ENCODE results near the gene CYB5A. TPM values are rescaled to one million over a fixed set of nuclear protein-coding genes. Genes with fewer than 3 reads are reported as not detected.

CYB5A gene
- total and polyA plus RNA-seq, 2 donors = 84.3 to 220 TPM

DNA sequence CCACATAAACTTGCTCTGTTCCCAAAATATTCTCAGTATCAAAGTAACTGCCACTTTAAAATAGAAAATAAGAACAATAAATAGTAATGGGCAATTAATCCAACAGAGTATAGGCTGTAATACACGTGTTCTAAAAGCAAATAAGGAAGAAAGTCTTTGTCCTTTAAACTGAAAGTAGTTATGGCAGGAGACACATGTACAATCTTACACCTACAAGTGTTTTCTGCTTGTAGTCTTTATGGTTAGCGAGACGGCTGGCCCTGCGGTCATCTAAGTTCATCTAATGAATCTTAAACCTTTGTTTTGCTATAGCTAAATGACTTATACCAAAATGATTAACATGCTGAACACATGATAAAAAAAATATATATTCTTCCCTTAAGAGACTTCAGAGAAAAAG, 32.4 kb downstream of the CYB5A start:
- no peak overlapping the region for H3K4me3 ChIP-seq (ENCODE audit: low read depth, low read length)
- 91% methylated on average over 4 of the region's 4 CpGs for WGBS
- no peak for DNase-seq (ENCODE audit: extremely low spot score)
- H3K4me1 ChIP-seq (ENCODE audit: insufficient read depth) = peaks cover 2% of the 10 kb centered on the region
- no peak overlapping the region for H3K27ac ChIP-seq (ENCODE audit: low read depth)
- H3K36me3 ChIP-seq (ENCODE audit: insufficient read depth) = peaks cover 2% of the 10 kb centered on the region

DNA sequence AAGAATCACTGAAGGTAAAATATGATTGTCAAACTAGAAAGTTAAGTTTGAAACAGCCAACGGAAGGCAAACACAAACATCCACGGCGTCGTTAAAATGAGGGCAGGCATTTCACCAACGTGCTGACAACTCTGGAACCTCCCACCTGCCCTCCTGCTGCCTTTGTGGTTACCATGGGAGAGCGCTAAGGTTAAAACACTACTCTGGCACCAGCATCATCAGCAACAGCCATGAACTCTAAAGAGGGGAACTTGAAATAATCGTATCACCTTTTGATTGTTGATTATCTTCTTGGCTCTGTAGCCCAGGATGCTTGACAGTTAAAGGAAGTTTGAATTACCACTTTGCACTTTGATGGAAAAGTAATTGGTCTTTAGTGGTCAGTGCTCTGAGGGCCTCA, 34.7 kb downstream of the CYB5A start:
- Histone ChIP-seq H3K36me3 (ENCODE audit: insufficient read depth) (no peaks in the 10 kb centered on the region), H3K4me1 (ENCODE audit: insufficient read depth) (peaks cover 2% of the 10 kb centered on the region), H3K4me3 (ENCODE audit: low read depth, low read length) (no peak overlapping the region), H3K27ac (ENCODE audit: low read depth) (no peak overlapping the region)
- WGBS = 65% methylated on average over 7 of the region's 7 CpGs
- DNase-seq (ENCODE audit: extremely low spot score) = no peak

DNA sequence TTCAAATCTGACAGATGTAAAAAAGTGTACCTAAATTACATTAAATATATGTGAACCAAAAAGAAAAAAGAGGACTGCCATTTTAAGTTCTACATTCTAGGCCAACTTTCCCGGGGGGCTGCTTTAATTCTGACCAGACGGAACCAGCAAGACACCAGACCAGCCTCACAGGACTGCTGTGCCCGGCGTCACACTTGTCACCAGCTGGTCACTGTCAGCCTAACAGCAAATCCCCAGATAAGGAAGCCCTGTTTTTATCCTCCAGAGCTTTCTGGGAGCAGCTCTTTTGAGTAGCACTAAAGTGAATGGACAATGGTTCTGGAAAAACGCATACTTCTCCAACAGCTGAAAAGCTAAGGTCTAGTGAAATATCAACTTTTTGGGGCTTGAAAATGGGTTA, 35.6 kb downstream of the CYB5A start:
- DNase-seq (ENCODE audit: extremely low spot score) = no peak
- 42% methylated on average over 5 of the region's 5 CpGs for WGBS
- Histone ChIP-seq H3K36me3 (ENCODE audit: insufficient read depth) (no peaks in the 10 kb centered on the region), H3K4me1 (ENCODE audit: insufficient read depth) (peaks cover 2% of the 10 kb centered on the region), H3K27ac (ENCODE audit: low read depth) (no peak overlapping the region), H3K4me3 (ENCODE audit: low read depth, low read length) (no peak overlapping the region)

DNA sequence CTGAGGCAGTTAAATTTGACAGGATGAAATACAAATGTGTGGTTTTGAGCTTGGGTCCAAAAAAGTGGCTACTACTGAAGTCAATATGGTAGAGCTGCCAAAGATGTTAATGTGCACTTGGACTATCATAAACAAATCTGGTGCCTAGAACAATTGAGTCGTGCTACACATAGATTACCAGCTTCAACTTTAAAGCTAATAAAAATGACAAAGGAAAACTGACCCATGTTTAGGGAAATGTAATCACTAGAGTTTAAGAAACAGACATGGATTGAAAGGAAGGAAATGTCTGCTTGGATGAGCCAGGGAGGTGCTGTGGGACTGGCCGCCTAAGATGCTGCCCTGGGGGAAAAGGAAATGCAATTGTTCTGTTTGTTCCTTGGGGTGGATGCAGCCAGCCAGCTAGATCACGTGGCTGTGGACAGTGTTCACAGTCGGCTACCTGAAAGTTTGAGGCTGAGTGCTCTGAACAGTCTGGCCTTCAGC, 36.6 kb downstream of the CYB5A start:
- H3K36me3 ChIP-seq (ENCODE audit: insufficient read depth) = no peaks in the 10 kb centered on the region
- no peak for DNase-seq (ENCODE audit: extremely low spot score)
- no peak overlapping the region for H3K27ac ChIP-seq (ENCODE audit: low read depth)
- no peak overlapping the region for H3K4me3 ChIP-seq (ENCODE audit: low read depth, low read length)
- peaks cover 2% of the 10 kb centered on the region for H3K4me1 ChIP-seq (ENCODE audit: insufficient read depth)
- WGBS = 42% methylated on average over 4 of the region's 4 CpGs

DNA sequence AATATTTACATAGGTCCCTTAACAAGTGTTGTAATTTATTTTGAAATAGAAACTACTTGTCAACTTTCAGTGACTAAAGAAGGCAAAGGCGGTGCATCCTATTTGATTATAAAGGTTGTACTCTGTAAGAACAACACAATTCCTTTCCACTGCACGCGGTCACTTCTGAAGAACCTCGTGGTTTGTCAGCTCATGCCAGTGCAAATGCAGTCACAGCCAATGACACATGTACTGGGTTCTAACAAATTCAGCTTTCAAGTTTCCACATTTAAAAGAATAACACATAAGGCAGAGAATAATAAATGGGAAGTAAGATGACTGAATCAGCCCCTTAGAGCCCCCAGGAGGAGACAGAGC, 39.7 kb downstream of the CYB5A start:
- 63% methylated on average over 4 of the region's 4 CpGs for WGBS
- H3K36me3 ChIP-seq (ENCODE audit: insufficient read depth) = no peaks in the 10 kb centered on the region
- no peak overlapping the region for H3K4me3 ChIP-seq (ENCODE audit: low read depth, low read length)
- DNase-seq (ENCODE audit: extremely low spot score) = no peak
- no peaks in the 10 kb centered on the region for H3K4me1 ChIP-seq (ENCODE audit: insufficient read depth)
- H3K27ac ChIP-seq (ENCODE audit: low read depth) = no peak overlapping the region

DNA sequence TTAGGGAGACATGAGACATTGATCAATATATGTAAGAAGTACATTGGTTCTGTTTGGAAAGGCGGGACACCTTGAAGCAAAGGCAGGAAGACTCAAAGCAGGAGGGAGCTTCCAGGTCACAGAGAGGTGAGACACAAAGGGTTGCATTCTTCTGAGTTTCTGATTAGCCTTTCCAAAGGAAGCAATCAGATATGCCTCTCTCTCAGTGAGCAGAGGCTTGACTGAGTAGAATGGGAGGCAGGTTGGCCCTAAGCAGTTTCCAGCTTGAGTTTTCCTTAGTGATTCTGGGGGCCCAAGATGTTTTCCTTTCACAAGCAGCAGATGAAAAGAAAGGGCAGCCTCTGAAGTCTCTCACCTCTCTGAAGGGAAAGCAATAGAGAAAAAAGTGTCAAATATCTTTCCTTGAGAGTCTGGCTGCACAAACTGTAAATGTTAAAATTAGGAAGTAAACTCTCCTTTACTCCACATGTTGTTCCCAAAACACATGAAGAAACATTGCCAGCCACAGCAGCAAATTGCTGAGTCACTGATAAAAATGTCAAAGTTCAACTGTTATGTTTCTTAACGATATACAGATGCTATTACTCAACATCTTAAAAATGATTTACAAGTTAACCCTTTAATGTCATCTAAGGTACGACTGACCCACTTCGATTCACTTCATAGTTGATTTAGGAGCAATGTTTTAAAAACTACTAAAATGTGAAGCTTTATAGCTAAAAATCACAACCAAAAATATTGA, 40.3 kb downstream of the CYB5A start:
- WGBS = 40% methylated on average over 4 of the region's 4 CpGs
- Histone ChIP-seq H3K4me1 (ENCODE audit: insufficient read depth) (no peaks in the 10 kb centered on the region), H3K4me3 (ENCODE audit: low read depth, low read length) (no peak overlapping the region), H3K36me3 (ENCODE audit: insufficient read depth) (no peaks in the 10 kb centered on the region), H3K27ac (ENCODE audit: low read depth) (no peak overlapping the region)
- DNase-seq (ENCODE audit: extremely low spot score) = no peak

DNA sequence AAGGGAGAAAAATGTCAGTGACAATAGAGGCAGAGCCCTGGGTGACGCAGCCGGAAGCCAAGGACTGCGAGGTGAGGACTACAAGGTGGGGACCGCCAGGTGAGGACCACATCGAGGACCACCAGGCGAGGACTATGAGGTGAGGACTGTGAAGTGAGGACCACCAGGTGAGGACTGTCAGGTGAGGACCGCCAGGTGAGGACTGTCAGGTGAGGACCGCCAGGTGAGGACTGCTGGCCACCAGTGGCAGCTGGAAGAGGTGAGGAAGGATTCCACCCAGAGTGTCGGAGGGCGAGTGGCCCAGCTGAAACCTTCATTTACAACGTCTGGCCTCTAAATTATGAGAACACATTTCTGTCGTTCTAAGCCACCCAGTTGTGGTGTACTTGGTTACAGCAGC, 41.6 kb downstream of the CYB5A start:
- WGBS = 95% methylated on average over 12 of the region's 12 CpGs
- Histone ChIP-seq H3K36me3 (ENCODE audit: insufficient read depth) (no peaks in the 10 kb centered on the region), H3K27ac (ENCODE audit: low read depth) (no peak overlapping the region), H3K4me1 (ENCODE audit: insufficient read depth) (no peaks in the 10 kb centered on the region), H3K4me3 (ENCODE audit: low read depth, low read length) (no peak overlapping the region)
- no peak for DNase-seq (ENCODE audit: extremely low spot score)

DNA sequence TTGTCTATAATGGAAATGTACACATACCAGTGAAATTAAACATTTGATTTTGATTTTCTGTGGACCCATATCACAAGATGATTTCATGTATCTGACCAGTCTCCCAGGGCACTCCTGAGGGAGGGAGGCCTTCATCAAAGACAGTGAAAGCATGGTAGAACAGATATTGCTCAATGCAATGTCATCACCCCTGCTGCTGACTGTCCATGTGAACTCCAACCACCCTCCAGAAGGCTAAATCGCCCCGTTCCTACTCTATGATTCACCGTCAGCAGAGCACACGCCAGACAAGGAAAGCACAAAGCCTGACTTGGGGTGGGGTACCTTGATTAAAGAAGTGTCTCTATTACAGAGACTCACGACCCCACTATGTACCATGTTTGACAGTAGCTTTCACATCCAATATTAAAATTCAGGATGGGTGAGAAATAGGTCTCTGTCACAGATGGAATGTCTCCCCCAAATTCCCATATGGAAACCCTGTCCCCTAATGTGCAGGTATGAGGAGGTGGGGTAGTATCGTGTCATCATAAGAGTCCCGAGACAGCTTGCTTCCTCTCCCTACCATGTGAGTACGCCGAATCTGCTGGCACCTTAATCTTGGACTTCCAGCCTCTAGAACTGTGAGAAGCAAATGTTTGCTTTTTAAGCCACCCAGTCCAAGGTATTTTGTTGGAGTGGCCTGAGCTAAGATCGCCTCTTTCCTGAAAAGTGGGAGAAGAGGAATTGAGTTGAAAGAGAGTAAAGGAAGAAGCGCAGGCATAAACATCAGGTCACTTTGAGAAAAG, 42.4 kb downstream of the CYB5A start:
- 92% methylated on average over 11 of the region's 11 CpGs for WGBS
- H3K27ac ChIP-seq (ENCODE audit: low read depth) = no peak overlapping the region
- DNase-seq (ENCODE audit: extremely low spot score) = no peak

DNA sequence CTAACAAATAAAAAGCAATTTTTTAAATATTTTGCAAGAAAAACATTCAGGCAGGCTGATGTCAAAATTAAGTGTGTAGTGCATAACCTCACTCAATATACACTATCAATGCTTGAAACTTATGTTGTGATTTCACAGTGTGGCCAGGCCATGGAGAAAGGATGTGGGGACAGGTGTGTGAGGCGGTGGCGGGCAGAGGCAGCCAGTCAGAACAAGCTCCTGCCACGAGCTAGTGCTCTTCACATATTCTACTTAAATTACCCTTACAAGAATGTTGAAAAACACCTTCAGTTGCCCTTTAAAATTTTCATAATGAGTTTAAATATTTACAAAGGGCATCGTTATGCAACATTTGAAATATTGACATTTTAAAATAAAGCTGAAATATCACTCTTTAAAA, 43.2 kb downstream of the CYB5A start:
- Histone ChIP-seq H3K27ac (ENCODE audit: low read depth) (no peak overlapping the region), H3K4me3 (ENCODE audit: low read depth, low read length) (no peak overlapping the region), H3K36me3 (ENCODE audit: insufficient read depth) (no peaks in the 10 kb centered on the region), H3K4me1 (ENCODE audit: insufficient read depth) (no peaks in the 10 kb centered on the region)
- DNase-seq (ENCODE audit: extremely low spot score) = no peak
- 77% methylated on average over 4 of the region's 4 CpGs for WGBS

More for the DNA sequence above, 42.4 kb downstream of the CYB5A start:
- H3K4me1 ChIP-seq (ENCODE audit: insufficient read depth) = no peaks in the 10 kb centered on the region
- no peak overlapping the region for H3K4me3 ChIP-seq (ENCODE audit: low read depth, low read length)
- no peaks in the 10 kb centered on the region for H3K36me3 ChIP-seq (ENCODE audit: insufficient read depth)

DNA sequence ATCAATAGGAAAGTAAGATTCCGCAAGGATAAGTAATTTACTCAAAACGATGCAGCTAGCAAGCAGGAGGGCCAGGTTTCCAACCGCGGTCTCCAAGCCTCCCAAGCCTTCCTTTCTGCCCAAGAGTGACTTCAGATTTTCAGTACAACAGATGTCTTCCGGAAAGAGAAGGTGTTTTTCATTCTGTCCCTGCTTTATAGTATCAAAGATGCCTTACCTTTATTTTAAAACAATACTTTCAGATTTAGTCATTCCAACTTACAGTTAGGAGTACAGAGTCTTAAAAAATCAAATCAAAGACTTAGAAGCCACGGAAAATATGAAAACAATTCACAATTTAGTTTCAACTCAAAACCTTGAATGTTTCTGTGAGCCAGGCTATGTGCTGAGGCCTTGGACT, 43.6 kb downstream of the CYB5A start:
- DNase-seq (ENCODE audit: extremely low spot score) = no peak

DNA sequence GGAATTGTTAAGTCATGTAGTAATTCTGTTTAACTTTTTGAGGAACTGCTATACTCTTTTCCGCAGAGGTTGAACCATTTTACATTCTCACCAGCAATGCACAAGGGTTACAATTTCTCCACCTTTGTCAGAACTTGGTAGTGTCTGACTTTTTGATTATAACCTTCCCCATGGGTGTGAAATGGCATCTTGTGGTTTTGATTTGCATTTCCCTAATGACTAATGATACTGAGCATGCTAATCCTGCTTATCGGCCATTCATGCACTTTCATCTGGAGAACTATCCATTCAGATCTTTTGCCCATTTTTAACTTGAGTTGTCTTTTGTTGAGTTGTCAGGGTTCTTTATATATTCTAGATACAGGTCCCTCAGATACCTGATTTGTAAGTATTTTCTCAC, 47.2 kb downstream of the CYB5A start:
- Histone ChIP-seq H3K4me3 (ENCODE audit: low read depth, low read length) (no peak overlapping the region), H3K27ac (ENCODE audit: low read depth) (no peak overlapping the region), H3K36me3 (ENCODE audit: insufficient read depth) (no peaks in the 10 kb centered on the region), H3K4me1 (ENCODE audit: insufficient read depth) (no peaks in the 10 kb centered on the region)
- WGBS = 87% methylated on average over 2 of the region's 2 CpGs
- DNase-seq (ENCODE audit: extremely low spot score) = no peak

More for the DNA sequence above, 43.6 kb downstream of the CYB5A start:
- no peaks in the 10 kb centered on the region for H3K4me1 ChIP-seq (ENCODE audit: insufficient read depth)
- no peaks in the 10 kb centered on the region for H3K36me3 ChIP-seq (ENCODE audit: insufficient read depth)
- WGBS = 92% methylated on average over 6 of the region's 6 CpGs
- no peak overlapping the region for H3K27ac ChIP-seq (ENCODE audit: low read depth)
- no peak overlapping the region for H3K4me3 ChIP-seq (ENCODE audit: low read depth, low read length)

DNA sequence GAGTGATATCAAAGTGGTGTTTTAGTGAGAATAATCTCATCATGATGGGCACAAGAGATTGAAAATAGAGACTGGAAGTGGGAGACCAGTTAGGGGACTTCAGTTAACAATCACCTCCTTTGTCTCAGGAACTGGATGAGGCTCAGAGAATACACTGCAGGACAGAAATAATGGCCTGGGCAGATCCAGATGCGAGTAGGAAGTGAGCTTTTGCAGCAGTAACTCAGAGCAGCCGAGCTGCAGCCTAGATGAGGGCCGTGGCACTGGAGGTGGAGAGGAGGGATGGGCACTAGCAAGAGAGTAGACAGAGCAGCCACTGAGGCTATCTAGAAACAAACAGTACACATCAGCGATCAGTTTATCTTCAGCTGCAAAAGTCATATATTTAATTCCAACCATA, 48.6 kb downstream of the CYB5A start:
- Histone ChIP-seq H3K4me3 (ENCODE audit: low read depth, low read length) (no peak overlapping the region), H3K27ac (ENCODE audit: low read depth) (no peak overlapping the region), H3K36me3 (ENCODE audit: insufficient read depth) (no peaks in the 10 kb centered on the region), H3K4me1 (ENCODE audit: insufficient read depth) (no peaks in the 10 kb centered on the region)
- no peak for DNase-seq (ENCODE audit: extremely low spot score)
- 61% methylated on average over 4 of the region's 4 CpGs for WGBS

DNA sequence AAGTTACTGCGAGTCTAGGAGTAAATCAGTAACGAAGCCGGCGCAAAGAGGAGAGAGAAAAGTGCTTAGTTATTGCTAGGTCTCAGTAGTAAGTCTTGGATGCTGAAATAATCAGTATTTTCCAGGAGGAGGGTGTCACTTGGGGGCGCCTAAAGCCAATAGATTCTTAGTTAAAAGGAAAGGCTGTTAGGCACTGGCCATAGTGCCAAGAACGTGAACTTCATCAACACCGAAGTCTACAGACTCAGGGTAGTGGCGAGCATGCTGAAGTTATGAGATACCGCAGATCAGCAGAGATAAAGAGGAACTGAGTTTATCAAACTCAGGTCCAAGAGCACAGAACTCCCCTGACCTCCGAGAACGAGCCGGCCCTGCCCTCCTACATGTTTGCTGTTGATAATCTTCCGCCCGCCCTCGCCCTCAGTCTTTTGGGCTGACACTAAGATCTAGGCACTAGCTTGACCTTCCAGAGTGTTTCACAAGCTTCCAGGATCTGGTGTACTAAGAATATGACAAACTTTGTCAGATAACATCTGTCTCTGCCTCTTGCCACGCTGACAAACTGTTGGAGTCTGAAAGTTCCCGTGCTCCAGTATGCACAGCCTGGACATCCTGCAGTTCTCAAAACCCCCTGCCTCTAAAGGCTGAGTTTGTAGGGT, 49.2 kb downstream of the CYB5A start:
- WGBS = 57% methylated on average over 17 of the region's 17 CpGs
- no peaks in the 10 kb centered on the region for H3K36me3 ChIP-seq (ENCODE audit: insufficient read depth)
- no peak overlapping the region for H3K4me3 ChIP-seq (ENCODE audit: low read depth, low read length)
- H3K27ac ChIP-seq (ENCODE audit: low read depth) = no peak overlapping the region
- DNase-seq (ENCODE audit: extremely low spot score) = no peak
- H3K4me1 ChIP-seq (ENCODE audit: insufficient read depth) = no peaks in the 10 kb centered on the region

DNA sequence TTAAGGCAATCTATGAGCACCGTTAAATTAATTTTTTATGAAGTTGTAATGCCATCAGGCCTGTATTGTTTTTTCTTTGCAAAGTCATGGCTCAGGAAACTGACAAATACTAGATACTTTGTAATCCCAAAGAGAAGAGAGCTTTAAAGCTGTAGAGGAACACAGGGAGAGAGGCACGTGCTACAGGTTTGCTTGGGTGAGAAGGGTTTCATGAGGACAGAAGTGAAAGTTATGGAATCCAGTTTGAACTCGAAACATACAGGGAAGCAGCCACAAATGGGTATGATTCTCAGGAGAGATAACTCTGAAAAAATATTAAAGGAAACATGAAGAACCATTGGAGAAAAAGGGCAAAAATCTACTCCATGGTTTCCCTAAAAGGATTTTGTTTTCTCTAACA, 49.8 kb downstream of the CYB5A start:
- Histone ChIP-seq H3K4me1 (ENCODE audit: insufficient read depth) (no peaks in the 10 kb centered on the region), H3K36me3 (ENCODE audit: insufficient read depth) (no peaks in the 10 kb centered on the region), H3K4me3 (ENCODE audit: low read depth, low read length) (no peak overlapping the region), H3K27ac (ENCODE audit: low read depth) (no peak overlapping the region)
- 76% methylated on average over 3 of the region's 3 CpGs for WGBS
- no peak for DNase-seq (ENCODE audit: extremely low spot score)

Measured in urinary bladder (tissue), 4 donors.